PFSK-1 (cell line): ENCODE results near the gene NSMCE4A.

Source experiments
- FOXP2 ChIP-seq: optimal IDR thresholded peaks from 2 replicates; pipeline ENCODE3; 2011; ENCODE audit warnings: borderline replicate concordance, control low read depth, inconsistent platforms; ENCODE audit not compliant: insufficient read depth; ENCODE audit errors: extremely low read length, extremely low read depth
- POLR2AphosphoS5 ChIP-seq: IDR thresholded peaks from 2 replicates; pipeline ENCODE4 v1.6.1; 2012; ENCODE audit warnings: low read depth, mild to moderate bottlenecking, control low read depth, low read length, moderate library complexity
- REST ChIP-seq, 2 experiments: IDR thresholded peaks; 2 replicates each; pipeline versions ENCODE4 v1.6.1 to v1.8.0; 2011 to 2012; ENCODE audit warnings: low read depth in 2 of 2, low read length in 2 of 2, control low read depth in 1 of 2, inconsistent platforms in 1 of 2, mild to moderate bottlenecking in 1 of 2, moderate library complexity in 1 of 2; ENCODE audit not compliant: insufficient read depth in 1 of 2
- SIN3A ChIP-seq: IDR thresholded peaks from 2 replicates; pipeline ENCODE4 v1.6.1; 2012; ENCODE audit warnings: mild to moderate bottlenecking, low read length, moderate library complexity, borderline replicate concordance; ENCODE audit not compliant: insufficient read depth
- TAF1 ChIP-seq: IDR thresholded peaks from 2 replicates; pipeline ENCODE4 v1.6.1; 2012; ENCODE audit warnings: low read length, control low read depth, borderline replicate concordance; ENCODE audit not compliant: insufficient read depth

Gene NSMCE4A

DNA sequence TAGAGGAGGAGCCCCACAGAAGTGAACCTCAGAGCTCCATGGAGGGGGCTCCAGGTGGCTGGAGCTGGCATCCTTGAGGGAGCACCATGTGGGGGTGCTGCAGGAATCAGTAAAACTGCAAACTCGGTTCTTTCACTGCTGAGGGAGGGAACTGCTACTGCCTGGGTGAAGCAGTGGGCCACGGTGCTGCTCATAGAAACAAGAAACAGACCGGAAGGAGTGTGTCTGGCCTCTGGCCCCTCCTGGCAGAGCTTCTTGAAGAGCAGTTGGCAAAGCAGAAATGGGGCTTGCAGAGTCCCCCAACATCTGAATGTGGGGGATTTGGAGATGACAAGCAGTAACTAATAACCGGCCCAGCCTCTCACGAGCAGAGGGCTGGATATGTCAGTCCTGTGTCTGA lies 37.7 kb upstream of the NSMCE4A start:
- TF ChIP-seq REST (IDR thresholded peaks at IDR 0.05; ENCODE audit: insufficient read depth in 1 of 2, low read depth in 2 of 2, low read length in 2 of 2), result no peak
- no peak for TF ChIP-seq TAF1
- no peak for TF ChIP-seq SIN3A
- TF ChIP-seq POLR2AphosphoS5, result no peak
- no peak for TF ChIP-seq FOXP2

DNA sequence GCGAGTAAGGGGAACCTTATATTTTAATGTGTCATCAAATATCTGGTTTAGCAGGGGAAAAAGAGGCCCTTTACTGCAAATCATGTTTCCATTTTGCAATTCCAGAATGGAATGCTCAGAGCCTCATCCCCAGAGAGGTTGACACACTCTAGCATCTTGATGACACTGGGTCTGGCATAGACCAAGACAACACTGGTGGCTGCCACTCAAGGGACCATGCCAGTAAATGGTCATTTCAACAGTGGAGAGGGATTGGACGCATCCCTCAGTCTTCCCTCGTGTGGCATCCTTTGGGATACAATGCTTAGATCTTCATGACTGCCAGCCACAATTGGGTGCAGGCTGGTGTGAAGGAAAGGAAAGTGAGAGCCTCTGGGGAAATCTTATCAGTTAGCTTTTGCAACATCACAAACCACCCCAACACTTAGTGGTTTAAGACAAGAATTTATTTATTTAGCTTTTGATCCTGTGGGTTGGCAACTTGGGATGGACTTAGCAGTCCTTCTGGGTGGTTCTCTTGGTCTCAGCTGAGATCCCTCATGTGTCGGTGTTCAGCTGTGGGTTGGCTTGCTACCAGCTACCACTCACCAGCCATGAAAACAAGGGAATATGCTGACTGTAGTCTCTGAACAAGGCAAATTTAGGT lies 35.5 kb upstream of the NSMCE4A start:
- TF ChIP-seq POLR2AphosphoS5, result no peak
- TF ChIP-seq SIN3A, result no peak
- no peak for TF ChIP-seq FOXP2
- TF ChIP-seq TAF1, result no peak
- no peak for TF ChIP-seq REST (IDR thresholded peaks at IDR 0.05; ENCODE audit: insufficient read depth in 1 of 2, low read depth in 2 of 2, low read length in 2 of 2)

DNA sequence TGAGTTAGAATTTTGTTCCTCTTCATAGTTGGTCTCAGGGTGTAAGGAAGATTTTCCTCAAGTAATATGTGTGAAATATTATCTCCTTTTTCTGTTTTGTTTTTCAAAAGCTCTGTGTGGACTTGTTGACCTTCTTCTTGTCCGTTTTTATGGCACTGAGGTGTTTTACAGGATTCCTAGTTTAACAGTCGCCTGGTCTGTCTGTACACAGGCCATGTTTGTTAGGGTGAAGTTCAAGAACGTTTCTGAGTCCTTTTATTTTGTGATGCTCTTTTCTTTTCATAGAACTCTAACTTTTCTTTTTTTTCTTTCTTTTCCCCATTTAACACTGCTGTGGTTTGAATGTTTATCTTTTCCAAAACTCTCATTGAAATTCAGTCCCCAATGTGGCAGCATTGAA lies 32.4 kb upstream of the NSMCE4A start:
- TF ChIP-seq POLR2AphosphoS5, result no peak
- TF ChIP-seq TAF1, result no peak
- no peak for TF ChIP-seq SIN3A
- no peak for TF ChIP-seq FOXP2
- no peak for TF ChIP-seq REST (IDR thresholded peaks at IDR 0.05; ENCODE audit: insufficient read depth in 1 of 2, low read depth in 2 of 2, low read length in 2 of 2)

GRCh38 chr10:122001698-122002097 lies 26.7 kb upstream of the NSMCE4A start:
- no peak for TF ChIP-seq TAF1
- no peak for TF ChIP-seq FOXP2
- no peak for TF ChIP-seq POLR2AphosphoS5
- no peak for TF ChIP-seq SIN3A
- TF ChIP-seq REST (IDR thresholded peaks at IDR 0.05; ENCODE audit: insufficient read depth in 1 of 2, low read depth in 2 of 2, low read length in 2 of 2), result no peak
